Right forelimb (tissue), 1 donor: ENCODE data around the gene SLC35B2.

ENCODE experiments used
- DNase-seq: peaks from one replicate; pipeline ENCODE4 v3.0.0-alpha.2; 2018

SLC35B2 gene

DNA sequence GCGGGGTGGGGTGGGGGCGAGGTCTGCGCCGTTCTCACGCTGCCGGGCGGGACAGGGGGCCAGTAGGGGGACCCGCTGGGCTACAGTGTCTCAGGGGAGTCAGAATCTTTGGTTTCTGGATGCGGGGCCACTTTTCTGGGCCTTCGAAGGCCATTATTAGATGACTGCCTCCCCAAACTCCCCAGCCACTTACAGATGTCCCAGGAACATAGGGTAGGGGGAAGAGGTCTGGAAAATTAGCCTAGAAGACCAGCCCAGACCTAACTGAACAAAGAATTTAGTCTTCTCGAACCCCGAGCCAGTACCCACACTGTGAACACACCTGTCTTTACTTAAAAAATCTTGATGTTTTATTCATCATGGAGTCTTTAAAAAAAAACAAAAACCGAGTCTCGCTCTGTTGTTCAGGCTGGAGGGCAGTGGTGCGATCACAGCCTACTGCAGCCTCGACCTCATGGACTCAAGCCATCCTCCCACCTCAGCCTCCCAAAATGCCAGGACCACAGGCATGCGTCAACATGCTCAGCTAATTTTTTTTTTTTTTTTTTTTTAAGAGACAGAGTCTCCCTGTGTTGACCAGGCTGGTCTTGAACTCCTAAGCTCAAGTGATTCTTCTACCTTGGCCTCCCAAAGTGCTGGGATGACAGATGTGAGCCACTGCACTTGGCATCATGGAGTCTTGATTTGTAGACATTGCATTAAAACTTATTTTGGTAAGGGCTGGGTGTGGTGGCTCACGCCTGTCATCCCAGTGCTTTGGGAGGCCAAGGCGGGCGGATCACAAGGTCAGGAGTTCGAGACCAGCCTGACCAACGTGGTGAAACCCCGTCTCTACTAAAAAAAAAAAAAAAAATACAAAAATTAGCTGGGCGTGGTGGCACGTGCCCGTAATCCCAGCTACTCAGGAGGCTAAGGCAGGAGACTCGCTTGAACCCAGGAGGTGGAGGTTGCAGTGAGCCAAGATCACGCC, 37.2 kb downstream of the SLC35B2 start:
- no peak for DNase-seq

DNA sequence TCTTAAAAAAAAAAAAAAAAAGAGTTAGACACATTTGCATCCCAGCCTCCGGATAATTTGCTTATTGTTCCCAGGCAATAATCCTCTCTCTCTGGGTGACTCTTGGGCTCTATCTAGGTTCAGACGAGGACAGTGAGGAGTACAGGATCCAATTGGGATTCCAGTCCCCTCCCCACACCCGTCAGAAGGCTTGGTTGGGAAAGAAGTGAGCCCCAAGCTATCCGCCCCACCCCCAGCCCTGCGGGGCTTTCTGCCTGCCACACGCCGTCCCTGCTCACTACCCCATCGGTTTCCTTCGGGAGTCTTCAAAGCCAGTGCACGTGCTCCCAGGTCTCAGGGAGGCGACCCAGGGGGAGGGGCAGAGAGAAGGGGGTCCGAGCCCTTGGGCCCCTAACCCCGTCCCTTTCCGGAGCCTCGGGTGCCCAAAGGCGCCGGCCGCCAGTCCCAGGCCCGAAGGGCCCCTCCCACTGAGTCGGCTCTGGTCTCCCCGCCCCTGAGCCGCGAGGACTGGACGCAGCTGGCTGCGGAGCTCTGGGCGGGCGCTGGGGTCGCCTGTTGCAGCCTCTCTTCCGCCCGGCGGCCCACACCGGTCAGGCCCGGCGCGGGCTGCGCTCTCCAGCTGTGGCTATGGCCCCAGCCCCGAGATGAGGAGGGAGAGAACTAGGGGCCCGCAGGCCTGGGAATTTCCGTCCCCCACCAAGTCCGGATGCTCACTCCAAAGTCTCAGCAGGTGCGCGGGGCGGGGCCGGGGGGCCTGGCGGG, 38.1 kb downstream of the SLC35B2 start:
- DNase-seq, result peak; percentile 85

DNA sequence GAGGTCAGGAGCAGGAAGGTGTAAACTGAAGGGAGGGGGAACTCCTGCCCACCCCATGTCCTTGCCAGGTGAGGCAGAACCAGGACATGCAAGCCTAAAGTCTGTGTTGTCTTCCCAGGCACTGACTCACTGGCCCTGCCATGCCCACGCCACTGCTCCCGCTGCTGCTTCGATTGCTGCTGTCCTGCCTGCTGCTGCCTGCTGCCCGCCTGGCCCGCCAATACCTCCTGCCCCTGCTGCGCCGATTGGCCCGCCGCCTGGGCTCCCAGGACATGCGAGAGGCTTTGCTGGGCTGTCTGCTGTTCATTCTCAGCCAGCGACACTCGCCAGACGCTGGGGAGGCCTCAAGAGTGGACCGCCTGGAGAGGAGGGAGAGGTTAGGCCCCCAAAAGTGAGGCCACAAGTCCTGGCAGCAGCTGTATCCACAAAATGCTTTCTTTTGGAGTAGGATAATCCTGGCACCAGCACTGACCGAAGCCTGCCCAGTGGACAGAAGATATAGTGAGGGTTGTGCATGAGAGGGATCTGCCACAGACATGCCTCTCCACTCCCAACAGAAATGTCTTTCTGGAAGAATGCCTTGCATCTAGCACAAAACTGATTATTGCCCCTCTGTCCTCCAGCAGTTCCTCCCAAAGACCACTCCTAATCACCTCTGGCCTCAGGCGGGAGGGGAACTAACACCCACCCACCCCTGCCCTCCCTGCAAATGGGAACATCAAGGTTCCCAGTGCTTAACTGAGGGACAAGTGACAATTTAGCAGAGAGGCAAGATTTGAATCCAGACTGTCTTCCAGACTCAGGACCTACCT, 39.8 kb downstream of the SLC35B2 start:
- peak; percentile 70 for DNase-seq

DNA sequence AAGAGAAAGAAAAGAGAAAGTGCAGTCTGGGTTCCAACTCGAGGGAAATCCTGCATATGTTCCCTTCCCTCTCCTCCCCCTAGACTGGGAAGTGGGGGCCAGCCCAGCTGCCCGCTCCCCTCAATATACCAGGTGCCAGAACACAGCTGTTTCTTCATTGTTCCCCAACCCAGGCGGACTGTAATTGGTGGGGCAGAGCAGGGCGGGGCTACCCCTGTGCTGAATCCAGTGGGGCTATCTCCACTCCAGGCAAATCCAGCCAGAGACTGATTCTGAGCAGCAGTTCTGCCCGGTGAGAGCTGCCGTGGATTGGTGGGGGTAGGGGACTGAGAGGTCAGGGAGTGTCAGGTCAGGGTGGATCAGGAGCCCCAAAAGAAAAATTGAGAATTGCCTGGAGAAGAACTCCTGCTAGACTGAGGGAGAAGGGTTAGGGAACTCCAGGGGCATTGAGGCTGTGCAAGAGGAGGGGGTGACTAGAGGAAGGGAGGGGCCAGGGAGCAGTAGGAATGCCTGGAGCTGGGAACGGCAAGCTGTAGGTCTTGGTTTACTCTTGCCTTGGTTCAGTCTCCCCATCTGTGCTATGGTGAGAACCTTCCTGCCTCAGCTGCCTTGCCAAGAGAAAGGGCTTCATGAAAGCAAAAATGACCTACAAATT, 40.5 kb downstream of the SLC35B2 start, which contains the start of gene MYMX:
Gene MYMX (plus strand): TSS at position 250 of the 655 bp plus-strand sequence. CDS start 546 bp downstream, outside the sequence.
- DNase-seq, result peak; percentile 74

DNA sequence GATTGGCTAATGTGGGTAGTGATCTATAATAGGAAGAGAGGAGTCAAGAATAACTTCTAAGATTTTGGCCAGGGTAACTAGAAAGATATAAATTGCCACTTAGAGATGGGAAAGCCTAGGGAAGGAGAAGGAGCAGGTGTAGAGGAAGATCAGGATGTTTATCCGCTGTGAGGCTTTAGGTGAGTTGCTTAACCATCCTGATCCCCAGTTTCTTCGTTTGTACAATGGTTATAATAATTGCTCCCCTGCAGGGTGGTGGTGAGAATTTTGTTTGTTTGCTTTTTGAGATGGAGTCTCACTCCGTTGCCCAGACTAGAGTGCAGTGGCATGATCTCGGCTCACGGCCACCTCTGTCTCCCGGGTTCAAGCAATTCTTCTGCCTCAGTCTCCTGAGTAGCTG, 43.0 kb downstream of the SLC35B2 start:
- DNase-seq, result no peak

DNA sequence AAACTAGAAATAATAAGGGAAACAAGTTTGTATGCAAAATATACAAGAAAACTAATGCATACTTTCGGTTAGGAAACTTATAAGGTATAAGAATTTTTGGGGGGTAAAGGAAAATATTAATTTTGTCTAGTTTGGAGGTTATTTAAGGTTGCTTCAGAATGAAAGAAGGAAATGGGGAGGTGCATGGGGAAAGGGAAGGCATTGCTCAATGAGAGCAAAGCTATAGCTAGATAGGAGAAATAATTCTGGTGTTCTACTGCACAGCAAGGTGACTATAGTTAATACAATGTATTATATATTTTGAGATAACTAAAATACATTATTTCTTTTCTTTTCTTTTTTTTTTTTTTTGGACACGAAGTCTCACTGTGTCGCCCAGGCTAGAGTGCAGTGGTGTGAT, 46.0 kb downstream of the SLC35B2 start:
- DNase-seq, result no peak

DNA sequence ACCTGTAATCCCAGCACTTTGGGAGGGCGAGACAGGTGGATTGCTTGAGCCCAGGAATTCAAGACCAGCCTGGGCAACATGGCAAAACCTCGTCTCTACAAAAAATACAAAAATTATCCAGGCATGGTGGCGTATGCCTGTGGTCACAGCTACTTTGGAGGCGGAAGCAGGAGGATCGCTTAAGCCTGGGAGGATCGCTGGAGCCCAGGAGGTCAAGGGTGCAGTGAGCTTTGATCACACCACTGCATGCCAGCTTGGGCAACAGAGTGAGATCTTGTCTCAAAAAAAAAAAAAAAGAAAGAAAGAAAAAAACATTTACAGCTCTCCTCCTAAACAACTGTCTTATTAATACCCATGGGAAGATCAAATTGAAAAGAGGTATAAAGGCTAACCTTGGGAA, 49.4 kb downstream of the SLC35B2 start:
- no peak for DNase-seq
